Transverse colon (tissue), 4 donors: ENCODE measurements around the gene CYP4A11.

ENCODE experiments used
- EP300 ChIP-seq: sonication (generic); formaldehyde crosslinking; IDR thresholded peaks from one replicate; pipeline ENCODE4 v1.6.1; 2017; ENCODE audit warnings: antibody characterized with exemption, low read depth
- POLR2A ChIP-seq: fragments of 450-650 bp; IDR thresholded peaks from one replicate; pipeline ENCODE4 v1.6.1; 2016; ENCODE audit warnings: antibody characterized with exemption, mild to moderate bottlenecking, moderate library complexity
- POLR2AphosphoS5 ChIP-seq, 3 donors: sonication (generic); formaldehyde crosslinking; IDR thresholded peaks; one replicate each; pipeline ENCODE4 v1.6.1; 2016; ENCODE audit warnings: antibody characterized with exemption in 3 of 3
- TF ChIP-seq, protein P1 (sequence below), 5 experiments: fragments of 200-600 bp in 3 of 5; fragments of 450-650 bp in 2 of 5; sonication (generic) in 3 of 5; IDR thresholded peaks; 1 replicate in 2 of 5; 2 replicates in 3 of 5; pipeline ENCODE4 v1.5.1; 2016 to 2017; ENCODE audit warnings: antibody characterized with exemption in 5 of 5, inconsistent platforms in 3 of 5, mild to moderate bottlenecking in 2 of 5, moderate library complexity in 1 of 5

DNA sequence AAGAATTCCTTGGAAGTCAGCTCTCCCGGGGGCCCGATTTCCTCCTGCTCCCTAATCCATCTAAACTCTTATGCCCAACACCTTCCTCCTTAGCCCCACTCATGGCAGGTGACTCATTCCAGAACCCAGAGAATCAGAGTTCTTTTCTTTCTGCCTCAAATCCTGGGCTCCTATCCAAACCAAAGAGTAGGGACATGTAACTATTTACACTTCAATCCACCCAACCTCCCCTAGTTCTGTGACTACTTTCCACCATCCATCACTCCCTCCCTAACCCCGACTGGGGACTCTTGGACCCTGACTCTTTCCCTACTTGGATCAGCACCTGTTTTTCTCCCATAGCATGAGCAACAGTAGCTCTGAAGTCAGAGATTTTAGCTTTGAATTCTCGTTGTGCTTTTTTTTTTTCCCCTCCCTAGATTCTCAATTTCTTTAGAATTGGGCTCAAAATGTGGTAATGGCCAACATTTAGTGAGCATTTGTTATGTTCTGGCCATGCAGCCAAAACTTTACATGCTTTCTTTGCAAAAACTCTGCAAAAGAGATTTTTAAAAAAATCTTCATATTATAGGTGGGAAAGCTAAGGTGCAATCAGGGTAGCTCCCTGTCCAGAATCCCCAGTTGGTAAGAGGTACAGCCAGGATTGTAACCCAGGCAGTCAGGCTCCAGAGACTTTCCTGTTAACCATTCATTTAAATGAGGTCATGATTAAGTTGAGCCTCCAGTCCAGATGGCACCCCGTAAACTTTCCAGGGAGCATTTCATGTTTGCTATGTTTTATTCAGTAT, 7.5 kb upstream of the CYP4A11 start:
- TF ChIP-seq POLR2A (no peak), EP300 (no peak), POLR2AphosphoS5 (IDR thresholded peaks at IDR 0.05) (no peak)
- TF ChIP-seq, protein P1, sequence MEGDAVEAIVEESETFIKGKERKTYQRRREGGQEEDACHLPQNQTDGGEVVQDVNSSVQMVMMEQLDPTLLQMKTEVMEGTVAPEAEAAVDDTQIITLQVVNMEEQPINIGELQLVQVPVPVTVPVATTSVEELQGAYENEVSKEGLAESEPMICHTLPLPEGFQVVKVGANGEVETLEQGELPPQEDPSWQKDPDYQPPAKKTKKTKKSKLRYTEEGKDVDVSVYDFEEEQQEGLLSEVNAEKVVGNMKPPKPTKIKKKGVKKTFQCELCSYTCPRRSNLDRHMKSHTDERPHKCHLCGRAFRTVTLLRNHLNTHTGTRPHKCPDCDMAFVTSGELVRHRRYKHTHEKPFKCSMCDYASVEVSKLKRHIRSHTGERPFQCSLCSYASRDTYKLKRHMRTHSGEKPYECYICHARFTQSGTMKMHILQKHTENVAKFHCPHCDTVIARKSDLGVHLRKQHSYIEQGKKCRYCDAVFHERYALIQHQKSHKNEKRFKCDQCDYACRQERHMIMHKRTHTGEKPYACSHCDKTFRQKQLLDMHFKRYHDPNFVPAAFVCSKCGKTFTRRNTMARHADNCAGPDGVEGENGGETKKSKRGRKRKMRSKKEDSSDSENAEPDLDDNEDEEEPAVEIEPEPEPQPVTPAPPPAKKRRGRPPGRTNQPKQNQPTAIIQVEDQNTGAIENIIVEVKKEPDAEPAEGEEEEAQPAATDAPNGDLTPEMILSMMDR (IDR thresholded peaks at IDR 0.05): no peak
